ENCODE results near the gene ZNF865. TPM values are rescaled to one million over a fixed set of nuclear protein-coding genes. Genes with fewer than 3 reads are reported as not detected.

The ZNF865 gene
- total and polyA plus RNA-seq, 2 donors (not counting 1 experiment from before 2014, with no cell fraction given) = 1.2 TPM

DNA sequence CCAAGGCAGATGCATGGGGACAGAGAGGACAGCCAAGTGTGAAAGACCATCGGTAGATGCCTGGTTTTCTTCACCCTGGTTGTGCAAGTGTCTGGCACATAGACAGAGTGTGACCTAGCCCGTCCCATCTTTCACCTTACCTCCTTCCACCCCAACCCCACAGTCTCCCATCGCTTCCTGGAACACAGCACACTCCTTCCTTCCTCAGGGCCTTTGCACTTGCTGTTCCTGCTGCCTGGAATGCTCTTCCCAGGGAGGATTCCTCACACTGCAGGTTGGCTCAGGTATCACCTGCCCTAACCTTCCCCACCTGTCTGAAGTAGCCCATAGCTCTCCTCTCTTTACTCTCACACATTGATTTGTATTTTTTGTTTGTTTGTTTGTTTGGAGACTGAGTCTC, 9.1 kb upstream of the ZNF865 start:
- Histone ChIP-seq H3K9ac (ENCODE audit: insufficient read depth, low read length) (no peak overlapping the region), H3K4me3 (replicated peaks in 1 of 4; ENCODE audit: control extremely low read depth in 1 of 4, insufficient read depth in 1 of 4, low read depth in 3 of 4, low read length in 4 of 4) (no peak overlapping the region), H3K36me3 (ENCODE audit: control insufficient read depth, insufficient read depth, low read length) (peaks cover 16% of the 10 kb centered on the region), H3K79me2 (ENCODE audit: control insufficient read depth, insufficient read depth, low read length) (peaks cover 5% of the 10 kb centered on the region), H3K9me3 (ENCODE audit: control insufficient read depth, insufficient read depth, low read depth, low read length) (no peaks in the 10 kb centered on the region), H4K20me1 (ENCODE audit: control insufficient read depth, extremely low read depth, insufficient read depth, low read length) (no peaks in the 10 kb centered on the region), H3K27ac (ENCODE audit: insufficient read depth, low read length) (no peak overlapping the region), H2AFZ (ENCODE audit: low read length) (no peak overlapping the region), H3K4me2 (ENCODE audit: extremely low read depth, insufficient read depth, low read length) (no peak overlapping the region), H3K4me1 (ENCODE audit: control insufficient read depth, extremely low read depth, insufficient read depth, low read length) (peaks cover 3% of the 10 kb centered on the region), H3K27me3 (ENCODE audit: control insufficient read depth, insufficient read depth, low read length) (no peaks in the 10 kb centered on the region)
- no peak for TF ChIP-seq EZH2 (IDR thresholded peaks at IDR 0.05; ENCODE audit: low read length, missing control alignments)
- TF ChIP-seq, protein P1, sequence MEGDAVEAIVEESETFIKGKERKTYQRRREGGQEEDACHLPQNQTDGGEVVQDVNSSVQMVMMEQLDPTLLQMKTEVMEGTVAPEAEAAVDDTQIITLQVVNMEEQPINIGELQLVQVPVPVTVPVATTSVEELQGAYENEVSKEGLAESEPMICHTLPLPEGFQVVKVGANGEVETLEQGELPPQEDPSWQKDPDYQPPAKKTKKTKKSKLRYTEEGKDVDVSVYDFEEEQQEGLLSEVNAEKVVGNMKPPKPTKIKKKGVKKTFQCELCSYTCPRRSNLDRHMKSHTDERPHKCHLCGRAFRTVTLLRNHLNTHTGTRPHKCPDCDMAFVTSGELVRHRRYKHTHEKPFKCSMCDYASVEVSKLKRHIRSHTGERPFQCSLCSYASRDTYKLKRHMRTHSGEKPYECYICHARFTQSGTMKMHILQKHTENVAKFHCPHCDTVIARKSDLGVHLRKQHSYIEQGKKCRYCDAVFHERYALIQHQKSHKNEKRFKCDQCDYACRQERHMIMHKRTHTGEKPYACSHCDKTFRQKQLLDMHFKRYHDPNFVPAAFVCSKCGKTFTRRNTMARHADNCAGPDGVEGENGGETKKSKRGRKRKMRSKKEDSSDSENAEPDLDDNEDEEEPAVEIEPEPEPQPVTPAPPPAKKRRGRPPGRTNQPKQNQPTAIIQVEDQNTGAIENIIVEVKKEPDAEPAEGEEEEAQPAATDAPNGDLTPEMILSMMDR (conservative IDR thresholded peaks at IDR 0.05 in 1 of 2, IDR thresholded peaks at IDR 0.05 in 1 of 2; ENCODE audit: low read depth in 1 of 2, low read length in 2 of 2) = no peak
- no peak for DNase-seq (ENCODE audit: low read depth in 2 of 2)

DNA sequence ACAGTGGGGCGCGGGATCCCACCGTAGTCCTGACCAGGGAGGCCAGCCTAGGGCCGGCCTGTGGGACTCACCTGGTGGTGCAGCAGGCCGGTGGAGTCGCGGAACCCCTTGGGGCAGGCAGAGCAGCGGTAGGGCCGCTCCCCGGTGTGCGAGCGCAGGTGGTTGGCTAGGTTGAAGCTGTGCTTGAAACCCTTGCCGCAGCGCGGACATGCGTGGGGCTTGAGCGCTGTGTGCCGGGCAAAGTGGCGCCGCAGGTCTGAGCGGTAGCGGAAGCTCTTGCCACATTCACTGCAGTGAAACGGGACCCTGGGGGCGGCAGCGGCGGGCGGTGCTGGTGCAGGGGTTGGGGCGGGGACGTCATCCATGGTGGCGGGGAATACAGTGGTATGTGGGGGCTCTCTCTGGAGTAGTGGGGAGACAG, 7.9 kb upstream of the ZNF865 start:
- H3K4me2 ChIP-seq (ENCODE audit: extremely low read depth, insufficient read depth, low read length) = no peak overlapping the region

DNA sequence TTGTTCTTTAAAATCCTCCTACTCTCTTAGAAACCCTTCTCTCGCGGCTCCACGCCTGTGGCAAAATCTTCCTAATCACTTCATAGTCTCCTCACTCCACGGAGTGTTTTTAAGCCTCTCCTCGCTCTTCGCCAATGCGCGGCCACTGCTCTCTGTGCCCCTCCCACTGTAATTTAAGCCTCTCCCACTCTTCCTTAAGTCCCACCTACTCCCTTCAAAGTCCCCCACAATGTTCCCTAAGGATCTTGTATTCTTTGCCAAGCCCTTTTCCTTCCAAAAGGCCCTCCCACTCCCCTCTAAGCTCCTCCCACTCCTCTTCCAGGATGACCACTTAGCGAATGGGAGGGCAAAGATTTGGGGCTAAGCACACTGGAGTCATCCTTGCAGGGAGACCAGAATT, 7.4 kb upstream of the ZNF865 start:
- Histone ChIP-seq H3K79me2 (ENCODE audit: control insufficient read depth, insufficient read depth, low read length) (peaks cover 5% of the 10 kb centered on the region), H3K27ac (ENCODE audit: insufficient read depth, low read length) (no peak overlapping the region), H3K9ac (ENCODE audit: insufficient read depth, low read length) (no peak overlapping the region), H4K20me1 (ENCODE audit: control insufficient read depth, extremely low read depth, insufficient read depth, low read length) (no peaks in the 10 kb centered on the region), H3K4me2 (ENCODE audit: extremely low read depth, insufficient read depth, low read length) (no peak overlapping the region), H3K27me3 (ENCODE audit: control insufficient read depth, insufficient read depth, low read length) (no peaks in the 10 kb centered on the region), H3K4me1 (ENCODE audit: control insufficient read depth, extremely low read depth, insufficient read depth, low read length) (peaks cover 3% of the 10 kb centered on the region), H2AFZ (ENCODE audit: low read length) (no peak overlapping the region), H3K9me3 (ENCODE audit: control insufficient read depth, insufficient read depth, low read depth, low read length) (no peaks in the 10 kb centered on the region), H3K36me3 (ENCODE audit: control insufficient read depth, insufficient read depth, low read length) (peaks cover 13% of the 10 kb centered on the region), H3K4me3 (replicated peaks in 1 of 4; ENCODE audit: control extremely low read depth in 1 of 4, insufficient read depth in 1 of 4, low read depth in 3 of 4, low read length in 4 of 4) (no peak overlapping the region)
- DNase-seq (ENCODE audit: low read depth in 2 of 2) = no peak
- TF ChIP-seq, protein P1 (conservative IDR thresholded peaks at IDR 0.05 in 1 of 2, IDR thresholded peaks at IDR 0.05 in 1 of 2; ENCODE audit: low read depth in 1 of 2, low read length in 2 of 2) = no peak
- no peak for TF ChIP-seq EZH2 (IDR thresholded peaks at IDR 0.05; ENCODE audit: low read length, missing control alignments)

More for the DNA sequence above, 7.9 kb upstream of the ZNF865 start:
- H4K20me1 ChIP-seq (ENCODE audit: control insufficient read depth, extremely low read depth, insufficient read depth, low read length) = no peaks in the 10 kb centered on the region
- H3K79me2 ChIP-seq (ENCODE audit: control insufficient read depth, insufficient read depth, low read length) = peaks cover 5% of the 10 kb centered on the region
- peaks cover 3% of the 10 kb centered on the region for H3K4me1 ChIP-seq (ENCODE audit: control insufficient read depth, extremely low read depth, insufficient read depth, low read length)
- no peak overlapping the region for H3K9ac ChIP-seq (ENCODE audit: insufficient read depth, low read length)
- no peaks in the 10 kb centered on the region for H3K9me3 ChIP-seq (ENCODE audit: control insufficient read depth, insufficient read depth, low read depth, low read length)
- H2AFZ ChIP-seq (ENCODE audit: low read length) = no peak overlapping the region
- peaks cover 12% of the 10 kb centered on the region for H3K36me3 ChIP-seq (ENCODE audit: control insufficient read depth, insufficient read depth, low read length)
- no peak overlapping the region for H3K27ac ChIP-seq (ENCODE audit: insufficient read depth, low read length)
- no peaks in the 10 kb centered on the region for H3K27me3 ChIP-seq (ENCODE audit: control insufficient read depth, insufficient read depth, low read length)
- no peak overlapping the region for H3K4me3 ChIP-seq (replicated peaks in 1 of 4; ENCODE audit: control extremely low read depth in 1 of 4, insufficient read depth in 1 of 4, low read depth in 3 of 4, low read length in 4 of 4)
- TF ChIP-seq EZH2 (IDR thresholded peaks at IDR 0.05; ENCODE audit: low read length, missing control alignments) = no peak
- TF ChIP-seq, protein P1 (conservative IDR thresholded peaks at IDR 0.05 in 1 of 2, IDR thresholded peaks at IDR 0.05 in 1 of 2; ENCODE audit: low read depth in 1 of 2, low read length in 2 of 2) = no peak
- DNase-seq (ENCODE audit: low read depth in 2 of 2) = no peak

Measured in fibroblast of lung (primary cell).